HK-2 (cell line): ENCODE measurements around the gene PITPNM3.
A peak's percentile ranks its signal among the peaks of the same experiment; 100 is the strongest.

Experiments used
- DNase-seq: peaks from one replicate; pipeline ENCODE4 v3.0.0-alpha.2; 2018; ENCODE audit not compliant: unreplicated experiment

Gene PITPNM3

DNA sequence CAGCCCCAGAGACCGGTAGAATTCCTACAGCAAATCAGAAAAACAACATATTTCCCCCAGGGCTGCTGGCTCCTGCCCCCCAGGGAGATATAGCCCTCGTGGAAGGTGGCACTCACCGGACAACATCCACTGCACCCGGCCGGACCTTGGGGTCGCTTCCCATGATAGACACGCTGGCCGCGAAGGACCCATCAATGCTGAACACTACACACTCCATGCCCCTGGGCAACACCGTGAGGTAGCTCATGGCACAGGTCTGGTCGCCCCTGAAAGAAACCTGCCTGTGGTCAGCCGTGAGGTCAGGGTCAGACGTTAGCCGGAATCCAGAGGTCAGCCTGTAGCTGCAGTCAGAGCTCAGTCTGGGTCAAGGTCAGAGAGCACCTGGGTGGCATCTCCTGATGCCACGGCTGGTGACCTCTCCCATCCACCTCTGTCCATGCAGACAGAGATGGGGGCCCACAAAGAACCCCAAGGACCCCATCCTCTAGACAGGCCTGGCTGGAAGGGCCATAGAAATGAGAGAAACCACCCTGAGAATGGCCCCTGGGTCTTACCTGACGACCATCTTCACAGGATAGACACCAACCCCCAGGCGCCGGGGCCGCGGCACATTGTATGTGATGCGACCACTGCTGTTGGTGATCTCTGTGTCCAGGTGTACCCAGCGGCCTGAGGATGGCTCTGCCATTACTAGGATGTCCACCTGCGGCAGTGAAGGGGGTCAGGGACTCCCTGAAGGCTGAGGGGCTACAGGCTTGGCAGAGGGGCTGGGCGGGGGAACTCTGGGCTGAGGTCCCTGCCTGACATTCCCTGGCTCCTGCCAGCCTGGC lies 92.5 kb downstream of the PITPNM3 start:
- no peak for DNase-seq

DNA sequence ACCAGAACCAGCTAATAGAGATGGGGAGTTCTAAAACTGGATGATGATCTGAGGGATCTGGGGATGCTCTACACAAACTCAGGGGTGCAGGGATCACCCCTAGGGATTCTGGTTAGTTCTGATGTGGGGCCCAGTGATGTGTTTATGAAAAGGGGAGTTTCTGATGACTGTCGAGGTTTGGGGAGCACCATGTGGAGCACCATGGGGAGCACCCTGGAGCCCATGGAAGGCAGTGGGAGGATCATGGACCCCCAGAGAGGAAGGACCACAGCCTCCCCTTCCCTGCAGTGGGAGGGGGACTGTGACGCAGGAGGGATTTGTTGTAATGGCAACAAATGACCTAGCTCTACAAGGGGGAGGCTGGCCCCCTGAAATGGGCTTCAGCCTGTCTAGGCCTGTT lies 93.7 kb downstream of the PITPNM3 start:
- DNase-seq, result no peak

DNA sequence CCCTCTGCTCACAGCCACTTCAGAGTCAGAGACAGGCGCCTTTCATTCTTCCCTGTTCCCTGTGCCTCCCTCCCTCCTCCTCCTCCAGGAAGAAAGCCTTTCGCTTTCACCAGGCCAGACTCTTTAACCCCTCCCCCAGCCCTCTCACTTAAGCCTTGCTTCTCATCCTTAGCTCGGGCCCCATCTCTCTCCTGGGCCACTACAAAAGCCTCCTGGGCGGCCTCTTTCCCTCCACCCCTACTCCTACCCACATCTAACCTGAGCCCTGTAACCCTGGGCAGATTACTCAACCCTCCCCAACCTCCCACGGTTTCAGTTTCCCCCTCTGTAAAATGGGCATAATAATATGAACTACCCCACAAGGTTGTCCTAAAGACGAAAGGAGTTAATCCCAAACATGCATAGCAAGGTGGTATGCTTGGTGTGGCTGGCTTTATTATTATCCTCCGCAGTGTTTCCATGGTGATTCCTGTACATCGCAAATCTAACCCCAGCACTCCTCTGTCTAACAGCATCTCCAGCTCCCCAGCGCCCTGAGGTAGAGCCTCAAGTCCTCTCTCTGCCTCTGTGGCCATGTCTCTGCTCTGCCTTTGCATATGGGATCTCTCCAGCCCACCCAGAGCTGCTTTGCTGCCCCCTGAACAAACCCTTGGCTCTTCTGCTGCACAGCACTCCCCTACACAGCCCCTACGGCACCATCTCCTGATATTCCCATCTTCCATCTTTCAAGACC lies 94.4 kb downstream of the PITPNM3 start:
- no peak for DNase-seq

DNA sequence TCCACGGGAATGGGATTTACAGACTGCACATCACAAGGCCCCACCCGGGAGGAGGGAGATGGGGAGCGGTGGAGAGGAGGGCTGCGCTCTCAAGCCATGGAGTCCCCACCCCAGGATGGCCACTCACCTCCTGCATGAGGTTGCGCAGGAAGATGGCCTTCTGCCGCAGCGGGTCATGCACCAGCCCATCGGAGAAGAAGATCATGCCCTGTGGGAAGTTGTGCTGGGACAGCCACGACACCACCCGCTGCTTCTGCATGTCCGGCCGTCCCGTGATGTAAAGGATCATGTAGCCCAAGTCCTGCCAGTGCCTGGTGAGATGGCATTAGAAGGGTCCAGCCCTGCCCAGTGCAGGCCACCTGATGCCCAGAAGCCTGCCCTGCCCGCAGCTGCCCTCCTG lies 95.1 kb downstream of the PITPNM3 start:
- no peak for DNase-seq

DNA sequence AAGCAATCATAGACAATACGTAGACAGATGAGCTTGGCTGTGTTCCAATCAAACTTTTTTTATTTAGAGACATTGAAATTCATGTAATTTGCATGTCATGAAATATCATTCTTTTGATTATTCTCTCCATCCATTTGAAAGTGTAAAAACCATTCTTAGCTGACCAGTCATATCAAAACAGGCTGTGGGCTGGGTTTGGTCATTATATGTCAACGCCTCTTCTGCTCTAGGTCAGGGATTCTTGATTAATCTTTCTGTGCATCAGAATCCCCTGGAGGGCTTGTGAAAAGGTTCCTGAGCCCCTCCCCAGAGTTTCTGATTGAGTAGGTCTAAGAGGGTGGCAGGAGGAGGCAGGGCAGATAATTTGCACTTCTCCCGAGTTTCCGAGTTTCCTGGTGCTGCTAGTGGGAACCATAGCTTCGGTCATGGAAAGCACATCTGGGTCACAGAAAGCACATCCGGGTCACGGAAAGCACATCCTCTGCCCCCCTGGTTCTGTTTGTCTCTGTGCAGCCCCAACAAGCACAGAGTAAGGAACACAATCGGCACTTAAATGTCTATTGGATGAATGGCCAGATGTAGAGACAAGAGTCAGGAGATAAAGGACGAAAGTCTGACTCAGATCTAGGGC lies 95.7 kb downstream of the PITPNM3 start:
- DNase-seq, result no peak

DNA sequence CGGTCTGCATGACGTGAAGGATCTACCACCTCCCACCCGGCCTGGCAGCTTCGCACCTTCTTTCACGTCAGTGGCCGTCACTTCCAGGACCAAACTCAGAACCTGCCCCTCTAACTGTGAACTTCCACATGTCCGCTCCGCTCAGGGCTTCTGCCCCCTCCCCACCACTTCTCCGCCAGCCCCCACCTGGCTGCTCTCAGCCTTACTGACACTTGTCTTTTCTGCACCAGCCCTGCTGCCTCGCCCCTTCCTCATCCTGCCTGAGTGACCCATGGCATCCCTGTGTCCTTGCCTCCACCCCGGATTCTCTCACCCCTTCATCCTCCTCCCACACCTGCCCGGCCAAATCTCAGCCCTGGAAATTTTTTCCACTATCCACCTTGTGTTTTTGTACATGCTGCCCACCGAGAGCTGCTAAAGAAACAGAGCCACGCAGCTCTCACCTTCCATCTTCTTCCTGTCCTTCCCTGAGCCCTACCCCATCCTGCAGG lies 97.8 kb downstream of the PITPNM3 start:
- DNase-seq, result no peak

DNA sequence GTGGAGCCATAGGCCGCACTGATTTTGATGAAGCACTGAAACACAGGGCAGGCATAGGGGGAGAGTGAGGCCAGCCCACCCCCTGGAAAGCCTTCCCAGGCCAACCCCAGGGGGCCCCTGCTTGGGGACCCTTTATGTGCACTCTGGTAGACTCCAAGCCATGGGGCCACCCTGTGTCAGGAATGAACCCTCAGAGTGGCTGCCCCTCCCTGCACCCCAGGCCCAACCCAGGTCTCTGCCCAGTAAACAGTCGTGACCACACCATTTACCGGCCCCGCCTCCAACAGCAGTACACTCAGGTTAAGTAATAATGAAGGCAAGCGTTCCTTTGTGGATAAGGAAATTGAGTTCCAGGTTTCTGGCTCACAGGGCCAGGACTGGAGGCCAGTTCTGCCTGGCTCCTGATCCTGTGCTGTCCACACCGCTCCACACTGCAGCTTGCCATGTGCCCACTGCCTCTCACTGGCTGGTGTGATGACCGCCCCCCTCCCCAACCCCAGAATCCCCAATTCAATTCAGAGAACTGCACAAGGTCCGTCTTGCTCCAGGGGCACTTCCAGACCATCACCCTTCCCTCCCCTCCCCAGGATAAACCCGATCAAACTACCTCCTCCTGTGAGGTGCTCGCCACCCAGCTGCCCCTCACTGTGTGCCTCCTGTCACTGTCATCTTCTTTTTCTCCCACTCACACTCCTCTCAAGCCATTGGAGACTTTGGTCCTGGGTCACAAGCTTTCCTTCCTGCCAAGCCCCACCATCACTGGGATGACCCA lies 98.5 kb downstream of the PITPNM3 start:
- DNase-seq, result no peak

DNA sequence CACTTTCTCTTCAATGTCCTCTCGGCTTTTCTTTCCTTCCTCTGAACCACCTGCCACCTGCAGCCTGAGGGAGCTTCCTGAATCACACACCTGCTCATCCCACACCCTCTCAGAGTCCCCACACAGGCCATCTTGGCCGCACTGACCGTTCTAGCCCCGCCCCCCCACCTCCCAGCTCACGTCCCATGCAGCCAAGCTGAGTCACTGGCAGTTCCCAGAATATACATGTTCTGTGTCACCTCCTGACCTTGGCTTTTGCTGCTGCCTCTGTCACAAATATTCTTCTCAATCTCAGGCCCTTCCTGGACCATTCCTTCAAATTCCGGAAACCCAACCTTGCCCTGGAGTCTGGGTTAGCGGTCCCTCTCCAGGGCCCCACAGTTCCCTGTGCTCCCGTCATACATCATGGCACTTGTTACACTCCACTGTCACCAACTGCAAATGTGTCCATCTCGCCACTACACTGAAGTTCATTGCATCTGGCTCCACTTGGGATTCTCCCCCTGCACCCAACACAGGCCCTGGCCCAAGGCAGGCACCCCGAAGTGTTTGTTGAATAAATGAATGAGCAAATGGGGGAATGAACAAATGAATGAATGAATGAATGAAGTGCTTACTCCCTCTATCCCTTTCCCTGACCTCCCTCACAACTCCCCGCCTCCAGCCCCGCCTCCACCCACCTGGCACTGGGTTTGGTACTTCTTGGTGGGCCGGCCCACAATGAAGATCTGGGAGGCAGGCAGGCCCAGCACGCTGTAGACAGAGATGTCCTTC lies 99.3 kb downstream of the PITPNM3 start:
- DNase-seq, result peak; percentile 68

DNA sequence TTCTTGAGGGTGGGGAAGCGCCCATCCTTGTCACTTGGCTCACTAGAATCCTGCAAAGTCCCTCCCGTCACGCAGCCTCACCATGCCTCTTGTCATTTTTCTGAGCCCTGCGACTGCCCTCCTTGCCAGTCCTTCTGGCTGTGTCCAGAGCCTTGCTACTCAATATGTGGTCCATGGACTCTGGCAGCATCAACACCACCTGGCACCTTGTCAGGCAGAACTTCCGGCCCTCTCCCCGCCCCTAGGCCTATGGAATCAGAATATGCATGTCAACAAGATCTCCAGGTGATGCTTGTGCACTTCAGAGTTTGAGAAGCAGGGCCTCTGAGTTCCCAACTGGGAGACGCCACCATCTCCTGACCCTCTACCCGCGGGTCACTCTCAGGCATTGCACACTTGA lies 100.0 kb downstream of the PITPNM3 start:
- DNase-seq, result no peak

DNA sequence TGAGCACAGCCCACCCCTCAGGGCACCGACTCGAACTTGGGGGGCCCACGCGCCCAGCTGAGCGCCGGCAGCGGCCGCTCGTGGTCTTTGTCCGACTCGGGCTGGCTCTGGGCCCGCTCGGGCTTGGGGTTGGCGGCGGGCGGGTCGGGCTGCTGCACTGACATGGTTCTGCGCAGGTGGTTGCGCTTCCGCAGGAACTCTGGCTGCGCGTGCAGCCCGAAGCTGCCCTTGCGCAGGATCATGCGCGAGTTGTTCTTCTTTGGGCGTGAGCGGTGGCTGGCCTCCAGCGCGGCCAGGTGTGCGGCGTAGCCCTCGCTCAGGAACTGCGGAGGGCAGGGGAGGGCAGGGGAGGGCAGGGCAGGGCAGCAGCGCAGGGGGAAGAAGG lies 101.0 kb downstream of the PITPNM3 start:
- no peak for DNase-seq

DNA sequence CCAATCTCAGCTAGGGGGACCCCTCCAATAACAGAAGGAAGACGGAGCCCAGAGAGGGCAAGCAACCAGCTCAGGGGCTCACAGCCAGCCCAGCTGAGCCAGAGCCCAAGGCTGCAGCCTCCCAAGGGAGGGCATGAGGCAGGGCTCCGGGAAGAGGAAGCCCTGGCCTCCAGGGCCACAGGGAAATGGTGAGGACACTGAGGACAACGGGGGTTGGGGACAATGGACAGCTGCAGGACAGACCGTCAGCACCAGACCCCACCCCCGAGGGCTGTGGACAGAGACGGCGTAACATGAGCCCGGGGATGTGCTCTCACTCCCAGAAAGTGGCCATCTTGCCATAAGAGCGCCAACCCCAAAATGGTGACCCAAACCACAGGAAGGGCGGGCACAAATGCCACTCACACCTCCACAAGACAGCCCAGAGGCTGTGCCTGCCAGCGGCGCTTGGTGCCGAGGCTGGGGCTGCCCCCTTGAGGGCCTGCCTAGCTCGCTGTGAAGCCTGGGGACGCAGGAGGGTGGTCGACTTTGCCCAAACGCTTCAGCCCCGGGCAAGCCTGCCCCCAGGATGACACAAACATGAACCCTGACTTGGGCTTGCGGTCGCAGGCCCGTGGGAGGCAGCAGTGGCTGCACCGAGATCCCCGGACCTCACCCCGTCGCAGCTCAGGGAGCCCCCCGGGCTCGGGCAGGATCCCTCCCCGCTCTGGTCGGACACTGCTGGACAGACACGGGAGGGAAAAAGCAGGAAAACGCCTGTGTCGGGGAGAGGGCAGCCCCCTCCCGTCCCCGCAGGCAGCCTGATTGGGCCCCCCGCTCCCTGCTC lies 101.6 kb downstream of the PITPNM3 start:
- no peak for DNase-seq

DNA sequence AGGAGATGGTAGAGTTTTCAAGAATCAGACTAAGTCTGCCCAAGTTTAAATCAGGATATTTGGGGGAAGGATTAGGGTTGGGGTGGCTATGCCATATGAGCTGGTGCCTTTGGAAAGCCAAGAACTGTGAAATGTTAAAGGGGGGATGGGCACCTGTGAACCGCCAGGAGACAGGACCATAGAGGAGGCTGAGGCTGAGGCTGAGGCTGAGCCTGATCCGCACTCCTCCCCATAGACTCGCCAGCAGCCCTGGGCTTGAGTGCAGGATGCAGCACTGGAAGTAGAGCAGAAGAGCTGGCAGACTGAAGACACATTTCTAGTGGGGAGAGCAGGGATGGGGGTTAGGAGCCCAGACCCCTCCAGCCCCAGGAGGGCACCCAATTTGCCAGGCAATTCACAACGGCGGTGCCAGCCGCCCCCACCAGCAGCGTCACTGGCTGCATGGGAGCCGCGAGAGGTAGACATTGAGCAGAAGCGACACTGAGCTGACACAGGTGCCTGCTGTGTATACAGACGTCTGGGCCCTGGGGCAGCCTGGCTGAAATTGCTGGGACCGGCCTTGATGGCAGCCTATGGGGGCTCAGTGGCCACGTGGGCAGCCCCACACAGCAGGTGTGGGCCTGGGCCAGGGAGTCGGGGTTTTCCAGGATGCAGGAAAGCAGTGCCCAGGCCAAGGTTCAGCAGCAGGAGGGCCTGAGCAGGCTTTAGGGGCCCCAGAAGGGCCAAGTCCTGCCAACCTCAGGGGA lies 102.9 kb downstream of the PITPNM3 start:
- no peak for DNase-seq

DNA sequence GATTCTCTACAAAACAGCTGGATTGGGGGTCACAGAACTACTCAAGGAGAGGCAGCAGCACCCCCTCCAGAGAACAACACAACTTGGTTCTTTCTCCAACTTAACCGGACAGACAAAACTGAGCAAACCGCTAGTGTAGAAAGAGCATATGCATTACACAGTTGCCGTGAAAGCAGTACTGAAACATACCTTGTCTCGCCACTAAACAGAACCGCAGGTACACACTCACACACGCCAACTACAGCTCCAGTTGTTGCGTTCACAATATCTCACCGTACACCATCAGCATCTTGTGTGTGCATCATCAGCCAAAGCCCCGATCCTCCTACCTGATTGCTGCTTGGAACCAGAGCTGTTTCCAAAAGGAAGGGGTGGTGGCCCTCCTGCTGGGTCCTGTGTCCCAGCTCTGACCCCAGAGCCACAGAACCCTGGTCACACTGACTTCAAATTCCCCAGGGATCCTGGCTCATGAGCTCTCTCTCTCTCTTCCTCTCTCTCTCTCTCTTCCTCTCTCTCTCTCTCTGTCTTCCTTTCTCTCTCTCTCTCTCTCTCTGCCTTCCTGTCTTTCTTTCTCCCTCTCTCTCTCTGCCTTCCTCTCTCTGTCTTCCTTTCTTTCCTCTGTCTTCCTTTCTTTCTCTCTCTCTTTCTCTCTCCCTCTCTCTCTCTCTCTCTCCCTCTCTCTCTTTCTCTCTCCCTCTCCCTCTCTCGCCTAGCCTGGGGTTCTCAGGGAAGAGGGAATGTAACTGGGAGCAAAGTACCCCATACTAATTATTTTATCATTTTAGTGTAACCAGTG lies 103.7 kb downstream of the PITPNM3 start:
- DNase-seq, result no peak

DNA sequence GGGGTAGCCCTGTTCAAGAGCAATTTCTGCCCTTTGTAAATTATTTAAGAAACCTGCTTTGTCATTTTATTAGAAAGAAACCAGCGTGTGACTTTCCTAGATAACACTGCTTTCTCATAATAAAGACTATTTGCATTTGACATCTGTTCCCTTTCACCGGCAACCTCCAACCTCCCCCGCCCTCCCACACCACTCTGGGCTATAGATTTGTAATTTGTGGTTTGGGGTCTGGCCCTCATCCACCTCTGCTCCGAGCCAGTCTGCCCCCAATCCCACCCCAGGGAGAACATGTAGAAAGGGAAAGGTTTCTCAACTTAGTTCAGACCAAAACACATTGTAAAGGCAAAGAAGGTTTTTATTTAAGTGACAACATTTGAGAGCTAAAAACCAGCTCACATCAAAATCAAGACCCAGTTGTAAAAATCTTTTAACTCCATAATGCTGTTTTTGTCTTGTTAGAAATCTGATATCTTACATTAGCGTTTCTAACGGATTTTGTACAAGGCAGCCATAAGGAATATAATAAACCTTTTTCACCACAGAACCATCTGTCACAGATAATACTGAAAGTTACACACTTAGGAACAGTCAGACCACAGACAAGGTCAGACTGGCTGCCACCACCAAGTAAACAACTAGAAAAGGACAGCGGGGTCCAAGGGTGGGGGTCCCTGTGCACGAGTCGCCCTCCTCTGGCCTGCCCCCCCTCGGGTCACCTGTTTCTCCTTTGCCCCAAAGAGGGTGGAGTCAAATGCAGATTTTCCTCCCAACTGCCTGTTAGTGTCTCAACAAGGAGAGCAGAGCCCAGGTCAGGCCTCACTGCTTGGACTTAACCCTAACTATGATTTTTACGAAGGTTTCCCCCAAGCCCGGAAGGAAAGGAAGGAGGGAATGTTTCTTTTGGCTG lies 105.2 kb downstream of the PITPNM3 start:
- DNase-seq, result no peak

DNA sequence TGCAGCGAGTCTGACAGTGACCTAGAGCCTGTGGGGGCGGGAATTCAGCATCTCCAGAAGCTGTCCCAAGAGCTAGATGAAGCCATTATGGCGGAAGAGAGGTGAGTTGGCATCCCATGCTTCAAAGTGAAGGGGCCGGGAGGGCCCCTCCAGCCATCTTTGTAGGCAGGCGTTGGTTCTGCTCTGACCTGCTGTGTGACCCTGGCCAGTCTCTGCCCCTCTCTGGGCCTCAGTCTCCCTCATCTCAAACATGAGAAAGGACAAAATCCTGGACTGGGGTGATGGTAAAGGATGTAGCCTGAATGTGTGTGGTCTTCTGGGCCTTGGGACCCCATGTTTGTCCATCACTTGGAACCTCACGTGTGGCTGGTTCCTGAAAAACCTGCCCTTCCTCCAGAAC lies 107.0 kb downstream of the PITPNM3 start:
- DNase-seq, result no peak

DNA sequence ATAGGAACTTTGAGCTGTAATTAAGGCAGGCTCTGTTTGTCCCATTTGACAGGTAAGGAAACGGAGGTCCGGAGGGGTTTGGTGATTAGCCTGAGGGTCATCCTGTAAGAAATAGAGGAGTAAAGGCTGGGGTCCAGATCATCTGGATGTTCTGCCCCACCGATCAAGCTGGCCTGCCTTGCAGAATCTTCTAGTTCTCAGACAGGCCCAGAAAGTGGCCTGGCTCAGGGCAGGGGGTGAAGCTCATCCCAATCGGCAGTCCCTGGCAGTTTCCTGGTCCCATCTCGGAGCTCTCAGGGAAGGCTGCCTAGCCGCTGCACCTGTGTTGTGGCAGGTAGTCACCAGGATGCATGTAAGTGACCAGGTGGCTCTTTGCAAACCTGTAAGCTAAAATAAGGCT lies 107.9 kb downstream of the PITPNM3 start:
- DNase-seq, result no peak

DNA sequence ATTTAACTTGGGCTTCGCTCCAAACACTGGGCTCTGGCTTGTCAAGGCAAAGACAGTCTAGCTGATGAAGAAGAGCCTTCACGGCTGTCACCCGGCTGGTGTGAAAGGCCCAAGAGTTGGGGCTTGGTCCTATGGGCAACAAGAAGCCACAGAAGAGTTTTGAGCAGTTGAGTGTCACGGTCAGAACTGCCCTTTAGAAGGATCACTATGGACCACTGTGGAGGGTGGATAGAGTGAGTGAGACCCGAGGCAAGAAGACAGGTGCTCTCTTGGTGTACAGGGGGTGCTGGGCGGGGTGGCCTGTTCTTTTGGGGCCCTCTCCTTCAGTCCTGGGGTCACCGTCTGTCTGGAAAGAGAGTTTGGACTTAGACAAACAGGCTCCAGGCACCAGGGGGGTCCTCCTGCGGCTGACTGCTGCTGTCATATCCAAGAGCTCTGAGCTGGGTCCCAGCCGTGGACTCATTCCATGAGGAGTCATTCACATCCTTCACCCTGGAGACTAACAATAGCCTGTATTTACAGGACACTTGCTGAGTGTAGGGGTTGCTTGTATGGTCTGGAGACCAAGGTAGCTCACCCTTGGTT lies 109.7 kb downstream of the PITPNM3 start:
- DNase-seq, result no peak
